Lung (tissue), 12 donors: ENCODE data around the gene CPED1. TPM values are rescaled to one million over a fixed set of nuclear protein-coding genes. Genes with fewer than 3 reads are reported as not detected.

Experiments
- ATAC-seq: fragments of 200-7000 bp; cut with Tn5 transposase; one replicate; pipeline ENCODE4 v1.9.1; 2020; ENCODE audit warnings: moderate number of reproducible peaks; ENCODE audit not compliant: insufficient read depth, low FRiP score
- DNase-seq, 3 donors: peaks; one replicate each; pipeline ENCODE4 v3.0.0-alpha.2; 2013 to 2017
- H3K27ac ChIP-seq, 2 donors: one replicate each; pipeline ENCODE4 v1.5.1; 2013; ENCODE audit warnings: mild to moderate bottlenecking in 2 of 2, moderate library complexity in 2 of 2, control low read depth in 1 of 2, inconsistent platforms in 1 of 2, low read depth in 1 of 2, low read length in 1 of 2
- H3K27me3 ChIP-seq, 3 donors: one replicate each; pipeline ENCODE4 v1.5.1; 2013; ENCODE audit warnings: low read length in 2 of 3; ENCODE audit not compliant: control insufficient read depth in 3 of 3, insufficient read depth in 3 of 3
- H3K36me3 ChIP-seq, 4 donors: one replicate each; pipeline ENCODE4 v1.5.1; 2013; ENCODE audit warnings: low read length in 4 of 4, mild to moderate bottlenecking in 1 of 4, moderate library complexity in 1 of 4; ENCODE audit not compliant: control insufficient read depth in 4 of 4, insufficient read depth in 4 of 4
- H3K4me1 ChIP-seq, 5 donors: one replicate each; pipeline ENCODE4 v1.5.1; 2013; ENCODE audit warnings: low read length in 5 of 5, mild to moderate bottlenecking in 2 of 5, moderate library complexity in 1 of 5; ENCODE audit not compliant: control insufficient read depth in 5 of 5, insufficient read depth in 5 of 5
- H3K4me3 ChIP-seq: one replicate; pipeline ENCODE4 v1.5.1; 2013; ENCODE audit warnings: mild to moderate bottlenecking, control low read depth, moderate library complexity
- H3K9ac ChIP-seq, 2 donors: one replicate each; pipeline ENCODE4 v1.5.1; 2013; ENCODE audit warnings: low read length in 2 of 2, control low read depth in 1 of 2; ENCODE audit not compliant: insufficient read depth in 1 of 2
- H3K9me3 ChIP-seq, 4 donors: one replicate each; pipeline ENCODE4 v1.5.1; 2013; ENCODE audit warnings: low read length in 3 of 4, mild to moderate bottlenecking in 1 of 4, moderate library complexity in 1 of 4; ENCODE audit not compliant: control insufficient read depth in 4 of 4, insufficient read depth in 3 of 4
- WGBS, 2 donors: extraction: QIAGEN DNeasy Blood & Tissue Kit; methylation state at CpG; one replicate each; pipeline ENCODE4 v1.1.7; 2013; 5-methylcytosine and 5-hydroxymethylcytosine counted together
- polyA plus RNA-seq, 2 donors: library from polyadenylated mRNA; stranded (reverse); fragments of 200-250 nt; gene quantifications; one replicate each; pipeline ENCODE4 v1.2.1, GENCODE V29; 2013
- total RNA-seq, 2 donors: library from RNA; depleted of rRNA in 1 of 2; stranded (reverse); fragments of >200 nt in 1 of 2; gene quantifications; one replicate each; pipeline ENCODE4 v1.2.1, GENCODE V29; 2014 to 2021
- TF ChIP-seq, protein P1 (sequence below): IDR thresholded peaks from 2 replicates; pipeline ENCODE4 v1.5.1; 2012; ENCODE audit warnings: mild to moderate bottlenecking; ENCODE audit errors: control extremely low read depth, extremely low read depth
- donor health status: control.
- donor health status: control.
- donor health status: Bipolar disorder and iron deficiency.
- donor health status: healthy.
- donor health status: DM: yes; HTN: yes; CAD: no.

CPED1 gene
- total and polyA plus RNA-seq, 4 donors, result 1.8 to 32.3 (median 7.4) TPM

DNA sequence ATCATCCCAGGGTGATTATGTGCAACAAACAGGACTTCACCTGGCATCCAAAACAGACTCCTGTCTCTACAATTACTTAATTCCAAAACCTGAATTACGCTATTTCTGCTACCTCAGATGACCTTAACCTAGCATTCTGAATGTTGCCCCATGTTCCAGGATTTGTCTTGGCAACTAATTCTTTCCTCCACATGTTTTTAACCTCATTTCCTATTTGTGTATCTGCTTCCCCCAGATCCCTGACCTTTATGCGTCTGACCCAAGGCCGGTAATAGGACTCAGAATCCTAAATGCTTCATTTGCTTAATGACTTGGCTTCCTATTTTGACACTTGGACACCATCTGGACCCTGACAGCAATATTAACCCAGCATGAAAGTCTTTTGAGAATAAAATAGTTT lies 46.7 kb upstream of the CPED1 start:
- Histone ChIP-seq H3K4me3 (no peak overlapping the region), H3K27me3 (no peaks in the 10 kb centered on the region), H3K4me1 (no peaks in the 10 kb centered on the region), H3K9me3 (no peaks in the 10 kb centered on the region), H3K9ac (no peak overlapping the region), H3K27ac (no peak overlapping the region), H3K36me3 (no peaks in the 10 kb centered on the region)
- TF ChIP-seq, protein P1, sequence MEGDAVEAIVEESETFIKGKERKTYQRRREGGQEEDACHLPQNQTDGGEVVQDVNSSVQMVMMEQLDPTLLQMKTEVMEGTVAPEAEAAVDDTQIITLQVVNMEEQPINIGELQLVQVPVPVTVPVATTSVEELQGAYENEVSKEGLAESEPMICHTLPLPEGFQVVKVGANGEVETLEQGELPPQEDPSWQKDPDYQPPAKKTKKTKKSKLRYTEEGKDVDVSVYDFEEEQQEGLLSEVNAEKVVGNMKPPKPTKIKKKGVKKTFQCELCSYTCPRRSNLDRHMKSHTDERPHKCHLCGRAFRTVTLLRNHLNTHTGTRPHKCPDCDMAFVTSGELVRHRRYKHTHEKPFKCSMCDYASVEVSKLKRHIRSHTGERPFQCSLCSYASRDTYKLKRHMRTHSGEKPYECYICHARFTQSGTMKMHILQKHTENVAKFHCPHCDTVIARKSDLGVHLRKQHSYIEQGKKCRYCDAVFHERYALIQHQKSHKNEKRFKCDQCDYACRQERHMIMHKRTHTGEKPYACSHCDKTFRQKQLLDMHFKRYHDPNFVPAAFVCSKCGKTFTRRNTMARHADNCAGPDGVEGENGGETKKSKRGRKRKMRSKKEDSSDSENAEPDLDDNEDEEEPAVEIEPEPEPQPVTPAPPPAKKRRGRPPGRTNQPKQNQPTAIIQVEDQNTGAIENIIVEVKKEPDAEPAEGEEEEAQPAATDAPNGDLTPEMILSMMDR, result no peak
- peak in 2 of 3 donors; percentile 24 to 31 for DNase-seq
- WGBS, 2 donors, result 40 to 46% methylated on average over 3 of the region's 3 CpGs
- no peak for ATAC-seq

DNA sequence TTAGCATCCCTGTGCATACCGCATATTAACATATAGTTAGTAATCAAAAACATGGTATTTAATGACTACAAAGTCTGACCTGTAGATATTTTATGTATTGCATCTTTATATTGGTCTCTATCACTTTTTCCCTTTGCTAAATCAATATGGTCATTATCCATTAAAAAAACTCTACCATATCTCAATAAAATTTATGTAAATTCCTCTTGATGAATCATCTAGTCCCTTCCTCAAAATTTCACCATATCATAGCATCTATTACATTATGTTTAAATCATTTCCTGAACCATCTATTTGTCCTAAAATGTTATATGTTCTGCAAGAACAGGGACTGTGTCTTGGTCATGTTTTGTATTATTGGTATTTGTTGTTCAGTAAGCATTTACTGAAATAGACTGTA lies 45.6 kb upstream of the CPED1 start:
- Histone ChIP-seq H3K27ac (no peak overlapping the region), H3K4me3 (no peak overlapping the region), H3K27me3 (no peaks in the 10 kb centered on the region), H3K9me3 (no peaks in the 10 kb centered on the region), H3K4me1 (no peaks in the 10 kb centered on the region), H3K36me3 (no peaks in the 10 kb centered on the region), H3K9ac (no peak overlapping the region)
- DNase-seq (no peak), ATAC-seq (no peak)
- TF ChIP-seq, protein P1, result no peak
- WGBS, 2 donors, result 96 to 97% methylated on average over 1 of the region's 1 CpG

DNA sequence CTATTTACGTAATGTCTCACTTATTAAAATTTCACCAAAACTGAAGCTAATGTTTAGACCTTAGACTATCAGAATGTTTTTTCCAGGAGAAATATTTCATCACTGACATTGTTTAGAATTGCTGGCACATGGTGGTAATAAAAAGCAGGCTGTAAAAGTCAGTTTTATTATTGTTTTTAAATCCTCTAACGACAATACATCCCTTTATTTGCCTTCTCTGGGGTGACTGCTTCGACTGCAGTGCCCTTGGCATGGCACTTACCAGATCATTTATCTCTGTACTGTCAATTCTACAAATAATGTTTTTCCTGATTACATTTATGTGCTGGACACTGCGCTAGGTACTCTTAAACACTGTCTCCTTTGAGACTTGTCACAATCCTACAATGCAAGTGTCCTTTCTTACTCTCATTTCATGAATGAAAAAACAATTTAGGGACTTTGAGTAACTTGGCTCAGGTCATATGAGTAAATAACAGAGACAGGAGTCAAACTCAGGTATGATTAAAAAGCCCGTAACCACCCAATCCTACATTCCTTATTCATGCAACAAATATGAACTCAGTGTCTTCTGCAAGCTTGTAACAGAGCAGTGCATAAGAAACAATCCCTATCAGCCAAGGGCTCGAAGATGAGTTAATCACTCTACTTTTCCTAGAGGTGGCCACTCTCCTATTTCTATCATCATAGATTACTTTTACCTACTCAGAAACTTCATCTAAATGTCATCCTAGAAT lies 43.5 kb upstream of the CPED1 start:
- H3K36me3 ChIP-seq, result no peaks in the 10 kb centered on the region
- 67 to 80% methylated on average over 6 of the region's 6 CpGs for WGBS, 2 donors
- H3K9me3 ChIP-seq, result no peaks in the 10 kb centered on the region
- ATAC-seq (no peak), DNase-seq (no peak)
- no peak overlapping the region for H3K4me3 ChIP-seq
- peaks cover 0 to 4% (median 0%) of the 10 kb centered on the region in 5 donors for H3K4me1 ChIP-seq
- TF ChIP-seq, protein P1, result no peak
- H3K9ac ChIP-seq, result no peak overlapping the region
- H3K27ac ChIP-seq, result no peak overlapping the region
- H3K27me3 ChIP-seq, result no peaks in the 10 kb centered on the region

DNA sequence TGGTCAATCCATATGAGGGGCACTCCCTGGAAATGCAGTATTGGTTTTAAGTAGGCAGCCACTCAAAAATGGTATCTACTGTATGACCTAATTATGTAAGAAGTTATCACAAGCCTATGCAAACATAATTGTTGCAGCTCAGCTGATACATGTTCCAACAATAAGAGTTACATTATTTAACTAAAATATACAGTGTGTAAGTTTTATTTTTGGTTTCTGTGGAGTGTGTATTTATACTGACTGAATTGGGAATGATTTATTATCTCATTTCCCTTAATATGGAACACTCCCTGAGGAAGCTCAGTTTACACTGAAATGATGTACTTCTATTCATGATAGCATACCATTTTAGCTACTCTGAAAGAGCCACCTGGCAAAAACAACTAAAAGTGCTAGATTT lies 40.5 kb upstream of the CPED1 start:
- Histone ChIP-seq H3K9me3 (no peaks in the 10 kb centered on the region), H3K27me3 (no peaks in the 10 kb centered on the region), H3K9ac (no peak overlapping the region), H3K36me3 (no peaks in the 10 kb centered on the region), H3K4me1 (peaks cover 0 to 16% (median 0%) of the 10 kb centered on the region in 5 donors), H3K27ac (no peak overlapping the region), H3K4me3 (no peak overlapping the region)
- DNase-seq, result no peak
- TF ChIP-seq, protein P1, result no peak
- ATAC-seq, result no peak
